NCI-H146 treated with DMSO at 0.1 percent for 48 hours (cell line): Measurements from ENCODE around the gene ADAM29.
"Not testable (repeated sequence)": the region's sequence is repeated elsewhere in the genome, so short reads cannot be mapped to it uniquely, and the experiment has no call there.

ENCODE experiments used
- DNase-seq: peaks from one replicate; lab custom pipeline; 2025; ENCODE audit not compliant: unreplicated experiment; lab: John Stamatoyannopoulos, UW

Gene ADAM29

GRCh38 chr4:174946246-174946645 lies 28.1 kb downstream of the ADAM29 start:
- DNase-seq: no peak

- DNase-seq: no peak
Observed at GRCh38 chr4:174948826-174949225, 30.7 kb downstream of the ADAM29 start.

DNA sequence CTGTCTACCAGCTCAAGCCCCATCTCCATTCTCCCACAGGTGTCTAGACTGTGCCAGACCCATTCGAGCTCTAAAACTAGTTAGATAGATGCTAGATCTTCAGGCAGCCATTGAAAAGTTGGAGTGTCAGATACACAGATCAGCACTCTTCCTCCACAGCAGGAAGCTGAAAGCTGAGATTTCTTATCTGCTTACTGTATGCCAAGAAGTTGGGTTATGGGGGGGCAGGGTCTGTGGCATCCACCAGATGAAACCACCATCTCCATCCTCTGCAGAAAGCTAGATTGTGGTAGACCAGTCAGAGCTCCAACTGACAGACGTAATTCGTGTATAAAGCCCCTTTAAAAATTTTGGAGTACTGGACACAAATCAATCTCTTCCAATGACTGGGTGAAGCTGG lies 54.8 kb downstream of the ADAM29 start:
- DNase-seq: no peak

- no peak for DNase-seq
Observed at GRCh38 chr4:174973336-174973735, 55.2 kb downstream of the ADAM29 start.

DNA sequence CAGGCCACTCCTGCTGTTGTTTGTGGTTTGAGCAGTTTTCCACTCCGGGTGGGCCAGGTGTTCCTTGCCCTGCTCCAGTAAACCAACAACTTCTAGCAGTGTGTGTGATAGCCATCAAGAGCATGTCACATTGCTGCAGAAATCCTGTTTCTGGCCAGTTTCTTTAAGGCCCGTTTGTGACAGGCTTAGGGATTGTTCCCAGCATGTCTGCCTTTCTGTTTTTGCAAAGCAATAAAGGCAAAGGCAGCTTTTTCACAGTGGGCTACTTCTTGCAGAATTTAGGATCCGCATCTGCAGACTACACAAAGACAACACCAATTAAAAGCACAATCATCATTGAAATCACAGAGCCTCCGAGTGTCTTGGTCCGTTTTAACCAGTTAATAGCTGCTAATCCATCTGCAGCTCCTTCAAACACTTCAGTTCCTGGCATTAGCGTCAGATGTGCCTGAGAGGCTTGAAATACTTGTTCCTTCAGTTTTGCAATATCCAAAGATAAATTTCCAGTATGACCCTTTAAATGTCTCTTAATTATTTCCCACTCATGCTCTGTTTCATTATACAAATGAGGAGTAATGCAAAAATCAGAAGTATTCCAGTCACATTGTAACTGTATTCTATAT lies 65.1 kb downstream of the ADAM29 start:
- no peak for DNase-seq

DNA sequence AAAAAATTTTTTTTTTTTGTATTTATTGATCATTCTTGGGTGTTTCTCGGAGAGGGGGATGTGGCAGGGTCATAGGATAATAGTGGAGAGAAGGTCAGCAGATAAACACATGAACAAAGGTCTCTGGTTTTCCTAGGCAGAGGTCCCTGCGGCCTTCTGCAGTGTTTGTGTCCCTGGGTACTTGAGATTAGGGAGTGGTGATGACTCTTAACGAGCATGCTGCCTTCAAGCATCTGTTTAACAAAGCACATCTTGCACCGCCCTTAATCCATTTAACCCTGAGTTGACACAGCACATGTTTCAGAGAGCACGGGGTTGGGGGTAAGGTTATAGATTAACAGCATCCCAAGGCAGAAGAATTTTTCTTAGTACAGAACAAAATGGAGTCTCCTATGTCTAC lies 65.7 kb downstream of the ADAM29 start:
- not testable (repeated sequence) for DNase-seq

DNA sequence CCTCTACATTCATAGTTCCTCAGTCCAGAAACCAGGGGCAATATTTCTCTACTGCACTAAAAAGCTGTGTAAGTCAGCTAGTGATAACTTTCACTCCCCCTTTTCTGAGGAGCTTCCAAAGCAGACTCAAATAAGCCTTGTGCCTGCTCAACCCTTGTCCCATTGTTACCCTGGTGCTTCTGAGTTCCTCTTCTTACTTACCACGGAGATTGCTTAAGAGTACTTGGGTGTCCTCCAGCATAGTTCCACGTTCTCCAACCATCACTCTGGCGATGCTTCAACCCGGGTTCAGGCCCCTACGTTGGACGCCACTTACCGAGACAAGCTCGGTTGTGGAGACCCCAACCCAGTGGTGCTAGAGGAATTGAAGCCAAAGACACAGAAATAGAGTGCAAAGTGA lies 71.6 kb downstream of the ADAM29 start:
- DNase-seq: no peak

DNA sequence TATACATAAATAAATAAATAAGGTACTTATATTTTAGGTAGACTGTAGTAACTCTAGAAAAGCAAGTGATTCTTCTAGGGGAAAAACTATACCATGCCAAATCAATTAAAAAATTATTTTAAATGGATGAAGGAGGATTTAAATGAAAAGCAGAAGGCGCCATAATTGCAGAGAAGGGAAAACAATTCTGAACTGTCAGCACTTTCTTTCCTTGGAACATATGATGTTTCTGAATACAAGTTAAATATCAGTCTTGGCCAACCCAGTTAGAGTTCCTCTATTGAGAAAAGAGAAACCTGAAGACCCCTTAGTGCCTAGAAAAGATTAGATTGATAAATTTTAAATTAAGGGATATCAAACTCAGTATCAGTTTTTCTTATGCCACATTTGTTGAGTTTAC lies 75.8 kb downstream of the ADAM29 start:
- no peak for DNase-seq

GRCh38 chr4:174996079-174996478 lies 77.9 kb downstream of the ADAM29 start:
- DNase-seq: no peak

GRCh38 chr4:174999407-174999806 lies 81.2 kb downstream of the ADAM29 start:
- no peak for DNase-seq

- no peak for DNase-seq
Observed at GRCh38 chr4:175017751-175018150, 99.6 kb downstream of the ADAM29 start.

- not testable (repeated sequence) for DNase-seq
Observed at GRCh38 chr4:175019447-175019846, 101.3 kb downstream of the ADAM29 start.
